IMR-90 (cell line): ENCODE measurements around the gene TCIRG1. TPM values are rescaled to one million over a fixed set of nuclear protein-coding genes. Genes with fewer than 3 reads are reported as not detected.
A peak's percentile ranks its signal among the peaks of the same experiment; 100 is the strongest.

ENCODE experiments used
- ATAC-seq: fragments of 200-7000 bp; cut with Tn5 transposase; 2 replicates; pipeline ENCODE4 v1.9.1; 2020; ENCODE audit warnings: low read depth, mild to moderate bottlenecking, moderate library complexity
- BruUV-seq: library from RNA; stranded (reverse); fragments of 400-500 nt; replicated peaks from 2 replicates; lab custom pipeline; 2021; lab: Mats Ljungman, UMichigan
- CTCF ChIA-PET: fragments of 300-600 bp; formaldehyde crosslinking; extraction: SDS; loops from one replicate; lab custom pipeline; 2021; ENCODE audit warnings: antibody characterized with exemption; lab: Yijun Ruan, JAX
- POLR2A ChIA-PET: fragments of 300-600 bp; sonication (Branson Sonifier 250); formaldehyde crosslinking; loops from one replicate; lab custom pipeline; 2022; ENCODE audit warnings: antibody characterized with exemption; ENCODE audit not compliant: unreplicated experiment; lab: Charles Lee
- DNase-seq: peaks from one replicate; pipeline ENCODE4 v3.0.0; 2013
- H2AFZ ChIP-seq: replicated peaks from 2 replicates; pipeline ENCODE3; 2013; ENCODE audit warnings: low read length, mild to moderate bottlenecking; ENCODE audit not compliant: poor library complexity
- H2AK5ac ChIP-seq: 2 replicates; pipeline ENCODE4 v1.6.1; 2013; ENCODE audit warnings: low read depth, low read length, inconsistent platforms
- H2AK9ac ChIP-seq: replicated peaks from 2 replicates; pipeline ENCODE3; 2013; ENCODE audit warnings: mild to moderate bottlenecking, low read depth, low read length, moderate library complexity; ENCODE audit not compliant: poor library complexity
- H2BK120ac ChIP-seq: 2 replicates; pipeline ENCODE4 v1.6.1; 2013; ENCODE audit warnings: low read depth, low read length, inconsistent platforms
- H2BK15ac ChIP-seq: 3 replicates; pipeline ENCODE4 v1.6.1; 2013; ENCODE audit warnings: low read depth, low read length, inconsistent platforms
- H2BK20ac ChIP-seq: 2 replicates; pipeline ENCODE4 v1.6.1; 2013; ENCODE audit warnings: low read depth, mild to moderate bottlenecking, inconsistent platforms, low read length, moderate library complexity
- H2BK5ac ChIP-seq: 2 replicates; pipeline ENCODE4 v1.6.1; 2013; ENCODE audit warnings: mild to moderate bottlenecking, low read depth, low read length, inconsistent platforms; ENCODE audit not compliant: poor library complexity, severe bottlenecking
- H3K14ac ChIP-seq: replicated peaks from 2 replicates; pipeline ENCODE4 v1.6.1; 2013; ENCODE audit warnings: low read depth, low read length, inconsistent platforms
- H3K18ac ChIP-seq: 2 replicates; pipeline ENCODE4 v1.6.1; 2013; ENCODE audit warnings: low read depth, low read length, control low read depth
- H3K23ac ChIP-seq: 2 replicates; pipeline ENCODE4 v1.6.1; 2013; ENCODE audit warnings: low read depth, low read length, inconsistent platforms
- H3K27ac ChIP-seq: 2 replicates; pipeline ENCODE4 v1.5.1; 2013; ENCODE audit warnings: mild to moderate bottlenecking, control low read depth, low read length; ENCODE audit not compliant: insufficient read depth
- H3K27me3 ChIP-seq: 2 replicates; pipeline ENCODE4 v1.6.1; 2013; ENCODE audit warnings: low read length; ENCODE audit not compliant: control insufficient read depth, insufficient read depth
- H3K36me3 ChIP-seq: 2 replicates; pipeline ENCODE4 v1.6.1; 2013; ENCODE audit warnings: low read length, mixed read lengths; ENCODE audit not compliant: control insufficient read depth, insufficient read depth
- H3K4ac ChIP-seq: 2 replicates; pipeline ENCODE4 v1.6.1; 2013; ENCODE audit warnings: low read depth, low read length, inconsistent platforms
- H3K4me1 ChIP-seq: 2 replicates; pipeline ENCODE4 v1.6.1; 2013; ENCODE audit warnings: low read length, mixed read lengths; ENCODE audit not compliant: control insufficient read depth, insufficient read depth
- H3K4me2 ChIP-seq: 2 replicates; pipeline ENCODE4 v1.6.1; 2013; ENCODE audit warnings: low read depth, mild to moderate bottlenecking, control low read depth, low read length, moderate library complexity
- H3K4me3 ChIP-seq: 2 replicates; pipeline ENCODE4 v1.5.1; 2013; ENCODE audit warnings: low read depth, mild to moderate bottlenecking, control low read depth, low read length, moderate library complexity; ENCODE audit not compliant: insufficient read depth
- H3K56ac ChIP-seq: 2 replicates; pipeline ENCODE4 v1.6.1; 2013; ENCODE audit warnings: low read length, inconsistent platforms; ENCODE audit not compliant: insufficient read depth; ENCODE audit errors: extremely low read depth
- H3K79me1 ChIP-seq, 2 experiments: 2 replicates each; pipeline ENCODE4 v1.6.1; 2013; ENCODE audit warnings: low read length in 2 of 2, inconsistent platforms in 1 of 2, low read depth in 1 of 2
- H3K9ac ChIP-seq: 2 replicates; pipeline ENCODE4 v1.6.1; 2013; ENCODE audit warnings: low read depth, low read length, control low read depth
- H3K9me1 ChIP-seq: 2 replicates; pipeline ENCODE4 v1.6.1; 2013; ENCODE audit warnings: low read length, inconsistent platforms; ENCODE audit not compliant: insufficient read depth
- H3K9me3 ChIP-seq: 2 replicates; pipeline ENCODE4 v1.6.1; 2013; ENCODE audit warnings: low read length; ENCODE audit not compliant: control insufficient read depth, insufficient read depth
- H4K20me1 ChIP-seq: 2 replicates; pipeline ENCODE4 v1.6.1; 2013; ENCODE audit warnings: low read length, inconsistent platforms; ENCODE audit not compliant: insufficient read depth
- H4K5ac ChIP-seq: 2 replicates; pipeline ENCODE4 v1.6.1; 2013; ENCODE audit warnings: mild to moderate bottlenecking, low read depth, low read length, control low read depth
- H4K8ac ChIP-seq, 2 experiments: 2 replicates each; pipeline ENCODE4 v1.6.1; 2013; ENCODE audit warnings: low read depth in 2 of 2, low read length in 2 of 2, control low read depth in 1 of 2, inconsistent platforms in 1 of 2
- H4K91ac ChIP-seq: 2 replicates; pipeline ENCODE4 v1.6.1; 2013; ENCODE audit warnings: low read depth, low read length, inconsistent platforms; ENCODE audit not compliant: insufficient read depth
- CEBPB ChIP-seq: IDR thresholded peaks from 2 replicates; pipeline ENCODE4 v1.6.1; 2012; ENCODE audit warnings: low read depth, low read length, improper control_type of control experiment
- FOS ChIP-seq: fragments of 150-350 bp; IDR thresholded peaks from 2 replicates; pipeline ENCODE4 v1.6.1; 2016; ENCODE audit warnings: low read depth, low read length
- MAFK ChIP-seq: IDR thresholded peaks from 2 replicates; pipeline ENCODE4 v1.6.1; 2012; ENCODE audit warnings: low read depth, low read length, improper control_type of control experiment
- RAD21 ChIP-seq: IDR thresholded peaks from 2 replicates; pipeline ENCODE4 v1.6.1; 2012; ENCODE audit warnings: low read length, improper control_type of control experiment
- SMC3 ChIP-seq: fragments of 150-350 bp; IDR thresholded peaks from 2 replicates; pipeline ENCODE4 v1.6.1; 2016; ENCODE audit warnings: low read depth, mild to moderate bottlenecking, antibody characterized with exemption, low read length, moderate library complexity
- WGBS, 2 experiments: methylation state at CpG; one replicate each; pipeline versions ENCODE4 v1.1.5 to v1.1.7; 2013; ENCODE audit warnings: missing lambda C conversion rate in 2 of 2; ENCODE audit not compliant: insufficient read length in 1 of 2; ENCODE audit errors: extremely low coverage in 2 of 2; 5-methylcytosine and 5-hydroxymethylcytosine counted together
- dilution Hi-C: fragments of 300-500 bp; cut with HindIII; formaldehyde crosslinking; loops from one replicate; pipeline ENCODE4 v1.14.3; 2018; ENCODE audit warnings: low sequenced_read_pairs; ENCODE audit not compliant: unreplicated experiment
- in situ Hi-C: fragments of 300-500 bp; cut with MboI; formaldehyde crosslinking; loops from 3 replicates; pipeline ENCODE4 v1.14.3; 2019; ENCODE audit warnings: low sequenced_read_pairs, inconsistent platforms, mixed read lengths
- intact Hi-C: fragments of 100-400 bp; cut with micrococcal nuclease; formaldehyde crosslinking; loops from 2 replicates; pipeline ENCODE4 v1.10.0; 2022
- polyA plus RNA-seq, 3 experiments: library from polyadenylated mRNA; depleted of rRNA; stranded (reverse); fragments of >200 nt; gene quantifications; 2 replicates each; pipeline ENCODE4 v1.2.3, GENCODE V29; 2012; ENCODE audit warnings: low replicate concordance in 1 of 3
- total RNA-seq: library from RNA; depleted of rRNA; stranded (reverse); fragments of >200 nt; gene quantifications from 2 replicates; pipeline ENCODE4 v1.2.3, GENCODE V29; 2012
- TF ChIP-seq, protein P1 (sequence below): conservative IDR thresholded peaks from 2 replicates; pipeline ENCODE4 v1.5.1; 2012; ENCODE audit warnings: mild to moderate bottlenecking, low read depth, low read length, improper control_type of control experiment
- TF ChIP-seq, protein P2 (sequence below): fragments of 150-350 bp; IDR thresholded peaks from 2 replicates; pipeline ENCODE4 v1.6.1; 2016; ENCODE audit warnings: low read depth, mild to moderate bottlenecking, low read length, moderate library complexity, borderline replicate concordance

TCIRG1 gene
- total and polyA plus RNA-seq, 2 of the 4 experiments (the other 2 are of a cell fraction) = 25.3 to 117 TPM

DNA sequence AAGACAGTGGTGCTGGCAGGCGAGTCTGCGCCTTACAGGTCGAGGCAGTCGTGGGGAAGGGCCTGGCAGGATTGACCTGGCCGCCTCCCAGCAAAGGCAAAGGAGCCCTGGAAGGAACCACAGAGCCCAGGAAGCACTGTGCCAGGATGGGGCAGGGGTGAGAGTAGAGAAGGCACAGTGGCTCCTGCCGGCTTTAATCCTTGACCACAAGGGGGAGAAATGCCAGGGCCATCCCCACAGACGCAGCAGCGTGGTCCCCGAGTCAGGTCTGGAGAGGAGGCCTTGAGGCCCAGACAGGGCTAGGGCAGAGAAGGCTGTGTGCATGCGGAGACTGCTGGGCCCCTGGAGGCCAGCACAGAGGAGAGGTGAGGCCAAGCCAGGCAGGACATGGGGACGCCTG is 18.2 kb upstream of the TCIRG1 start:
- in situ Hi-C loops (no loop called here), intact Hi-C loops (no loop called here), dilution Hi-C loops (no loop called here)
- Histone ChIP-seq H3K9me3 (no peaks in the 10 kb centered on the region), H4K91ac (peak overlapping the region; percentile 49; the same call in 1 of the 2 replicates), H3K27ac (no peak overlapping the region), H3K4me2 (no peak overlapping the region), H3K4ac (peak overlapping the region; percentile 66), H2BK120ac (no peak overlapping the region), H3K18ac (no peak overlapping the region), H4K5ac (0 out of 2 replicates have a peak overlapping the region, but pooled peaks have one; percentile 4), H3K23ac (no peak overlapping the region), H3K4me1 (peaks cover 6% of the 10 kb centered on the region; the same call in 1 of the 2 replicates), H4K20me1 (no peaks in the 10 kb centered on the region), H3K9me1 (no peaks in the 10 kb centered on the region; the same call in 1 of the 2 replicates), H2AK5ac (peak overlapping the region; percentile 10; the same call in 1 of the 2 replicates), H2BK15ac (no peak overlapping the region), H2BK5ac (no peak overlapping the region), H2AK9ac (peak overlapping the region; percentile 87), H4K8ac (no peak overlapping the region), H3K9ac (no peak overlapping the region), H2AFZ (peak overlapping the region; percentile 64), H2BK20ac (no peak overlapping the region), H3K36me3 (peaks cover 22% of the 10 kb centered on the region; the same call in 1 of the 2 replicates), H3K79me1 (0 out of 4 replicates have a peak, but pooled peaks cover 0 to under 1% of the 10 kb centered on the region in 2 experiments), H3K27me3 (no peaks in the 10 kb centered on the region), H3K4me3 (no peak overlapping the region), H3K14ac (no peak overlapping the region), H3K56ac (no peak overlapping the region)
- peak; percentile 74 for ATAC-seq
- POLR2A ChIA-PET = no interaction called here
- BruUV-seq = no TSS peak
- CTCF ChIA-PET = no interaction called here
- TF ChIP-seq RAD21 (peak; percentile 51), FOS (no peak), CEBPB (no peak), SMC3 (peak; percentile 47), MAFK (no peak)
- TF ChIP-seq, protein P1, sequence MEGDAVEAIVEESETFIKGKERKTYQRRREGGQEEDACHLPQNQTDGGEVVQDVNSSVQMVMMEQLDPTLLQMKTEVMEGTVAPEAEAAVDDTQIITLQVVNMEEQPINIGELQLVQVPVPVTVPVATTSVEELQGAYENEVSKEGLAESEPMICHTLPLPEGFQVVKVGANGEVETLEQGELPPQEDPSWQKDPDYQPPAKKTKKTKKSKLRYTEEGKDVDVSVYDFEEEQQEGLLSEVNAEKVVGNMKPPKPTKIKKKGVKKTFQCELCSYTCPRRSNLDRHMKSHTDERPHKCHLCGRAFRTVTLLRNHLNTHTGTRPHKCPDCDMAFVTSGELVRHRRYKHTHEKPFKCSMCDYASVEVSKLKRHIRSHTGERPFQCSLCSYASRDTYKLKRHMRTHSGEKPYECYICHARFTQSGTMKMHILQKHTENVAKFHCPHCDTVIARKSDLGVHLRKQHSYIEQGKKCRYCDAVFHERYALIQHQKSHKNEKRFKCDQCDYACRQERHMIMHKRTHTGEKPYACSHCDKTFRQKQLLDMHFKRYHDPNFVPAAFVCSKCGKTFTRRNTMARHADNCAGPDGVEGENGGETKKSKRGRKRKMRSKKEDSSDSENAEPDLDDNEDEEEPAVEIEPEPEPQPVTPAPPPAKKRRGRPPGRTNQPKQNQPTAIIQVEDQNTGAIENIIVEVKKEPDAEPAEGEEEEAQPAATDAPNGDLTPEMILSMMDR = peak; percentile 48
- TF ChIP-seq, protein P2, sequence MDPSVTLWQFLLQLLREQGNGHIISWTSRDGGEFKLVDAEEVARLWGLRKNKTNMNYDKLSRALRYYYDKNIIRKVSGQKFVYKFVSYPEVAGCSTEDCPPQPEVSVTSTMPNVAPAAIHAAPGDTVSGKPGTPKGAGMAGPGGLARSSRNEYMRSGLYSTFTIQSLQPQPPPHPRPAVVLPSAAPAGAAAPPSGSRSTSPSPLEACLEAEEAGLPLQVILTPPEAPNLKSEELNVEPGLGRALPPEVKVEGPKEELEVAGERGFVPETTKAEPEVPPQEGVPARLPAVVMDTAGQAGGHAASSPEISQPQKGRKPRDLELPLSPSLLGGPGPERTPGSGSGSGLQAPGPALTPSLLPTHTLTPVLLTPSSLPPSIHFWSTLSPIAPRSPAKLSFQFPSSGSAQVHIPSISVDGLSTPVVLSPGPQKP = no peak
- 44% methylated on average over 6 of the region's 11 CpGs; no CpG with 5 or more reads in 1 of the 2 experiments for WGBS, 2 experiments
- peak; percentile 35 for DNase-seq
